Measurements from ENCODE around the gene CMYA5. TPM values are rescaled to one million over a fixed set of nuclear protein-coding genes. Genes with fewer than 3 reads are reported as not detected.

The CMYA5 gene
- total RNA-seq, 1 donor from 2014 or later, result 4.5 TPM

GRCh38 chr5:79793722-79794121 is 104.1 kb downstream of the CMYA5 start:
- no peak for DNase-seq (ENCODE audit: low spot score)

DNA sequence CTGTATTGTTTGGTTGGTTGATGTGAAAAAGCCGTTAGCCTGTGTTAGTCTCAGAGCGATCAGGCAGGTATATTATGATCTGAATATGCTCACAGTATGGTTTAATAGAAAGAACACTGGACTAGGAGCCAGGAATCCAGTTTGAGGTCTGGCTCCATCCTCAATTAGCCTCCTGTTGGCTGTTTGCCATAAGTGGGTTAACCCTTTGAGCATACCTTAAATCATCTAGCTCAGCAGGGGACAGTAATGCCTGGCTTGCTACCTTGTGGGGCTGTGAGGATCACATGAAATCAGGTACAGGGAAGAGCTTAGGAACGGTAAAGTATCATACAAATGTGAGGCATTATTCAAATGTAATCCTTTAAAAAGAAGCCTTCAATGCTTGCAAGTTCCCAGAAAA is 104.7 kb downstream of the CMYA5 start:
- no peak for DNase-seq (ENCODE audit: low spot score)

DNA sequence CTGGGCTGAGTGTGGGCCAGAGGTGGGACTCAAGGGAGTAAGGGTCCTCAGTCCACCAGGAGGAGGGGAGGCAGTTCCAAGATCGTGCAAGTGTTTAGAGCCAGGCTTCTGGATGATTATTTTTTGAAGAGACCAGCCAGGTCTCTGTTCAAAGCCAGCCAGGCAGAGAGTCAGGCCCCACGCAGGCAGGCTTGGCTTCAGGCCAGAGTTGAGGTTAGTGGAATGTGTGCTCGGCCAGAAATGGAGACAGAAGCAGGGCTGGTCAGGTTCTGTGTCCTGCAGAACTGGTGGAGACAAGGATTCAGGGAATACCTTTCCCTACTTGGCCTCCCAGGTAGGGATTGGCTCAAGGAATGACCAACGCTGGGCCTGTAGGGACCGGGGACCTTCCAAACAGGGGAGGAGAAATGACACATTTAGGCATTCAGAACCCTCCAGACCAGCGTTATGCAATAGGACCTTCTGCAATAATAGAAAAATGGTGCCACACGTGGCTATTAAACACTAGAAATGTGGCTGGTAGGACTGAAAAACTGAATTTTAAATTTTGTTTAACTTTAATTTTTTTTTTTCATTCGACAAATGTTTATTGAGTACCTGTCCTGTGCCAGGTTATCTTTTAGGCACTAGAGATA is 106.2 kb downstream of the CMYA5 start:
- DNase-seq (ENCODE audit: low spot score), result peak; percentile 41

- no peak for DNase-seq (ENCODE audit: low spot score)
Observed at GRCh38 chr5:79798893-79799590, 109.4 kb downstream of the CMYA5 start.

- DNase-seq (ENCODE audit: low spot score), result no peak
Observed at GRCh38 chr5:79800979-79801827, 111.6 kb downstream of the CMYA5 start.

GRCh38 chr5:79802406-79802805 is 112.8 kb downstream of the CMYA5 start:
- DNase-seq (ENCODE audit: low spot score), result no peak

GRCh38 chr5:79803007-79803406 is 113.4 kb downstream of the CMYA5 start:
- DNase-seq (ENCODE audit: low spot score), result no peak

DNA sequence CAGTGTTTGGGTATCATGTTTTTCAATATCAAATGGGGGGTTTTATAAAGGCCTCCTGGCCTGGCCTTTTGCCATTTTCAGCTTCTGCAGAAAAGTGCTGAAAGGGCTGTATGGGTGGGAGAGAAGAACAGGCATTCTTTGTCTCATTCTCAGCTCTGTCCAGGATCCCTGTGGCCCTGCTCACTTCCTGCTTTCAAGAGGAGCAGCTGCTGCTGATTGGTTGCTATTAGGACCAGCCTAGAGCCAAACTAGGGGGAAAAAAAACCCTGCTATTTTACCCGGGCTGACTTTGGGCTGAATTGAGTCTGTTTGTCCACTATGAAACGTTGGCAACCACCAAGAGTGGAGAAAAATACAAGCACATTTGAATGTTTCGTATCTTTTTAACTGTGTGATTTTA is 117.1 kb downstream of the CMYA5 start:
- no peak for DNase-seq (ENCODE audit: low spot score)

DNA sequence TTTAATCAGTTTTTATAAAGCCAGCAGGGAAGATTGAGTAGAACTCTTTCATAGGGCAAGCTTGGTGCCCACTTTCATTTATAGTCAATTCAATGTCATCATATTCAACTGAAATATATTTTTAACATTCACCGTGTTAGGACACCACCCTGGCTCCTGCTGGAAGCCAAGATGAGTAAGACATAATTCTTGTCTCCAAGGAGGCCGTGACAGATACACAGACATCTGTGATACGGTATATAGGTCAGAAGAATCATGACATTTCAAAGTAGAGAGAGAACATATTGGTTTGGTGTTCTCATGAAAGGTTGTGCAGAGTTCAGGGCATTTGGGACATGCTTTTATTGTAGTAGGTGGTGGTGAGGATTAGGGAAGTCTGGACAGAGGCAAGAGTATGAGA is 120.1 kb downstream of the CMYA5 start:
- DNase-seq (ENCODE audit: low spot score), result no peak

DNA sequence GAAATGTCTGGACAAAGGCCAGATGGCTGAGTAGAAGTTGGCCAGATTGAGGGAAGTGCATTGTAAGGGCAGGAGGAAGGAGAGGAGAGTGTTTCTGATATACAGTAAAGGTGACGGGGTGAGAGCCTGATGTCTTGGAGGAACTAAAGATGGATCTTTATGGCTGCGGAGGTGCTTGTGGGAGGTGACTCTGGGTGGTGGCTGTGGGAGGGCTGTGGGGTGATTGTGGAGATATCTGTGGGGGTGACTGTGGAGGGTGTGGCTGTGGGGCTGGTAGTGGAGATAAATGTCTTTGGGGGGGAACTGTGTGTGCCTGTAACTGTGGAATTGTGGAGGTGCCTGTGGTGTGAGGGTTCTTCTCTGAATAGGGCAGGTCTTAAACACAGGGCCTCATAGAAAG is 121.4 kb downstream of the CMYA5 start:
- DNase-seq (ENCODE audit: low spot score), result no peak

DNA sequence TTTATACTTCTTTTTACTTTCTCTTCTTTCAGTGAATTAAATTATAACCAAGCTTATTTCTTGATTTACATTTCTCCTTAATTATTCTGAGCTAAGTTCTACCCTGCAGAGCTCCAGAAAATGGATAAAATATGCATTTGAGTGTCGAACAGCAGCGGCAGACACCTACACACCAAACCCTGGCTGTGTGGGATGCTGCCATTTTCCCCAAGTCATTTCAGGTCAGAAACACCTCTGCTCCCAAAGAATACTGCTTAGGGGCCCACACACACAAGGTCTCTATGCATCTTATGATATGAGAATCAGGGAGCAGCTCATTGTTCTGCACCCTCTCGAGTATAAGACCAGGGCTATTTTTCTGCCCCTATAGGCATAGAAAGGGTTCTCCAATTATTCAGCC is 122.3 kb downstream of the CMYA5 start:
- no peak for DNase-seq (ENCODE audit: low spot score)

DNA sequence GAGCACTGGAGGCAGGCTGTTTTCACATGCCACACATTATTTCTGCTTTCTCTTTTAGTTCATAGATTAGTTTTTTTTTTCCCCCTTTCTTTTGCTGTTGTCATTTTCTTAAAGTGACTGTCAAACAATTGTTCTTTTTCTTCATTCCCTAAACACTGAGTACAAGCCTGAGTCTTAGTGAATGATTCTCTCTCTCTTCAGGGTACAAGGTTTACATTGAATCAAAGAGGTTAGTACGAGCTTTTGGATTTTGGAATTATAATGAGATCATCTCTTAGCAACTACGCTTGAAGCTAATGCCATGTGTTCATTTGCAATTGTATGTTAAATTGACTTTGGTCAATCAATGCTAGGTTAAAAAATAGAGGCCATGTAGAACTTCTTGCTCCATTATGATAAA is 125.1 kb downstream of the CMYA5 start:
- no peak for DNase-seq (ENCODE audit: low spot score)

DNA sequence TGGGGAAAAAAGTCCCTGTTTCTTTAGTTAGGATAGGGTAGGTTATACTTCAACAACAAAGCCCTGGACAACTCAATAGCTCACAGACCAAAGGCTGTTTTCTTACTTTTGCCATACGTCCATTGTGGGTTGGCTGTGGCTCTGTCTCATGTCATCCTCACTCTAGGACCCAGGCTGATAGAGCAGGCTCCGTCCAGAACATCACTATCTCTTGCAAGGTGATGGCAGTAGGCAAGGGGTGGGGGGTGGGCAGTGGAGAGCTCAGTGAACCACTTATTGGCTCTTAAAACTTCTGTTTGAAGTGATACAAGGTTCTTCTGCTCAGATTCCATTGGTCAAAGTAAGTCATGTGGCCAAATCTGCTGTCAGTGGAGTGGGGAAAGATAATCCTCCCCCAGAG is 126.4 kb downstream of the CMYA5 start:
- no peak for DNase-seq (ENCODE audit: low spot score)

DNA sequence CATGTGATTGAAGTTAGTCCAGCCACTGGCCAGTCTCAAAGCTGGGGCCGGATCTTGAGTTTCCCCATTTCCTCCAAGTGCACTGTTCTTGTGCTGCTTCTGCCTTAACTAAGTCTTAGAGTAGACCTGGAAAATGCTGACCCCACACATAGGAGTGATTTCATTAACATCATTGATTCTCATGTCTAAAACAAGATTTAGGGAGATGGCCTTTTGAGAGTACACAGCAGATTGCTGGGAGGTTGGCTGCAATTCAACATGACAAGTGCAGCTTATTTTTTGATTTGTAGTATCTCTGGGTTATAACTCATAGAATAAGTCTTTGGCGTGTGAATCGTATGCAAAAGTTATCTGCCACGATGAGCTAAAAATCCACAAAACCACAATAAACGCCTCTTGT is 131.0 kb downstream of the CMYA5 start:
- no peak for DNase-seq (ENCODE audit: low spot score)

GRCh38 chr5:79824444-79824843 is 134.8 kb downstream of the CMYA5 start:
- DNase-seq (ENCODE audit: low spot score), result no peak

DNA sequence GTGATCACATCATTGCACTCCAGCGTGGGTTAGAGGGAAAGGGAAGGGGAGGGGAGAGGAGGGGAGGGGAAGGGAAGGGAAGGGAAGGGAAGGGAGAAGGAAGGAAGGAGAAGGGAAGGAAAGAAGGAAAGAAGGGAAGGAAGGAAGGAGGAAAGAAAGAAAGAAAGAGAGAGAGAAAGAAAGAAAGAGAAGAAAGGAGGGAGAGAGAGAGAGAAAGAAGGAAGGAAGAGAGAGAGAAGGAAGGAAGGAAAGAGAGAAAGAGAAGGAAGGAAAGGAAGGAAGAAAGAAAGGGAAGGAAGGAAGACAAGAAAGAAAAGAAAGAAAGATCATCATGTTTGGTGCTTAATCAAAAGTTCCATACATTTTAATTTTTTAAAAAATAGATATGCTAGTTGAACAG is 136.2 kb downstream of the CMYA5 start:
- no peak for DNase-seq (ENCODE audit: low spot score)

DNA sequence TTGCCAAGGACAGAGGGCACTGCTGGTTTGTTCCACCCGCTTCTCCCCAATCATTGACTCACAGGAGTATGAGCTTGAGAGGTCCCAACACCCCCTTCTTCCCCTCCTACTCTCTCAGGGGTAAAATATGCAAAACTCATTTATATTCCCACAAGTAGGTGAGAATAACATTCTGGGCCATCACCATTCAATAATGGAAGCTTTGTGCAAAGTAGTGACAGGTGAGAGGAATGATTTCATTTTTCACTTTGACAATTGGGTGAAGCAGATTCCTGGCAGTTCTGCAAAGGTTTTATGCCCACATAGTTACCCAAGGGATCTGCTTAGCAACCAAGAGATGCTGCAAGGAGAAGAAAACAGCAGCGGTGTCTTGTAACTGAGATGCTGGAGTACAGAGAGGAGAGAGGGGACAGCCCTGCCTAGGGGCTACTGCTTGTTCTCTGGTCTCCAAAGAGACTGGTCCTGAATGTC is 137.6 kb downstream of the CMYA5 start:
- DNase-seq (ENCODE audit: low spot score), result no peak

- DNase-seq (ENCODE audit: low spot score), result no peak
Observed at GRCh38 chr5:79829260-79829659, 139.6 kb downstream of the CMYA5 start.

- no peak for DNase-seq (ENCODE audit: low spot score)
Observed at GRCh38 chr5:79831381-79832309, 142.0 kb downstream of the CMYA5 start.

DNA sequence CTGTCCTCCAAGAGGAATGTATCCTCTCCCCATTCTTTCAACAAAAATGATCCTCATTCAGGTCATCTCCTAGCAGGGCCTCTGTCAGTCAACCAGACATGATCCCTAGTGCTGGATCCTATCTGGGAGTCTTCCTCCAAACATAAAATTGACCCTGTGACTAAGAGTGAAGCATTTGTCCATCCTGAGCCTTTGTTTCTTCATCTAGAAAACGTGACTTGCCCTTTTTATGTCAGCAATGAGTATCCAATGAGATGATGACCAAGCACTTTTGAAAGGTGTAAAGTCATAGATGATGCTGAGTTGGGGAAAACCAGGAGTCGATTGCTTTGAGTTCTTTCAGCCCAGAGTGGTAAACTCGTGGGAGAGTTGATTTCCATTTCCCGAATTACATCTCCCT is 143.3 kb downstream of the CMYA5 start:
- no peak for DNase-seq (ENCODE audit: low spot score)

- no peak for DNase-seq (ENCODE audit: low spot score)
Observed at GRCh38 chr5:79834098-79834753, 144.6 kb downstream of the CMYA5 start.
